Endothelial cell of umbilical vein (primary cell): ENCODE results near the gene HK3. TPM values are rescaled to one million over a fixed set of nuclear protein-coding genes. Genes with fewer than 3 reads are reported as not detected.

Experiments
- BruUV-seq: library from RNA; stranded (reverse); fragments of 400-500 nt; replicated peaks from 2 replicates; lab custom pipeline; 2021; lab: Mats Ljungman, UMichigan
- CTCF ChIA-PET: fragments of 300-600, 350-600 bp; sonication (Branson Sonifier 250); formaldehyde crosslinking; loops from one replicate; lab custom pipeline; 2021; ENCODE audit warnings: antibody characterized with exemption, inconsistent platforms; lab: Charles Lee
- POLR2A ChIA-PET: fragments of 300-600, 350-600 bp; sonication (Branson Sonifier 250); formaldehyde crosslinking; loops from one replicate; lab custom pipeline; 2021; ENCODE audit warnings: antibody characterized with exemption, inconsistent platforms; lab: Charles Lee
- DNase-seq: peaks from one replicate; pipeline ENCODE4 v3.0.0-alpha.2; 2011; ENCODE audit warnings: low read depth, low spot score
- FAIRE-seq: peaks from 2 replicates; lab custom pipeline; 2011; peaks lifted over from hg19 to GRCh38; lab: Jason Lieb, UNC
- H2AFZ ChIP-seq: 2 replicates; pipeline ENCODE4 v1.6.0; 2012; ENCODE audit warnings: low read depth, low read length, control low read depth, inconsistent platforms
- H3K27ac ChIP-seq: 2 replicates; pipeline ENCODE4 v1.5.1; 2011; ENCODE audit warnings: low read depth, mild to moderate bottlenecking, control low read depth, low read length, moderate library complexity; ENCODE audit not compliant: insufficient read depth
- H3K27me3 ChIP-seq, 2 experiments: 2 replicates each; pipeline versions ENCODE4 v1.6.0 to v1.6.1; 2011; ENCODE audit warnings: low read length in 2 of 2, mixed read lengths in 1 of 2; ENCODE audit not compliant: control insufficient read depth in 2 of 2, insufficient read depth in 2 of 2
- H3K36me3 ChIP-seq, 2 experiments: 2 replicates in 1 of 2; 3 replicates in 1 of 2; pipeline ENCODE4 v1.5.1; 2011; ENCODE audit warnings: low read length in 2 of 2, mild to moderate bottlenecking in 1 of 2, moderate library complexity in 1 of 2; ENCODE audit not compliant: control insufficient read depth in 2 of 2, insufficient read depth in 2 of 2; ENCODE audit errors: extremely low read depth in 1 of 2
- H3K4me1 ChIP-seq: 3 replicates; pipeline ENCODE4 v1.5.1; 2011; ENCODE audit warnings: mild to moderate bottlenecking, low read length; ENCODE audit not compliant: control insufficient read depth, insufficient read depth; ENCODE audit errors: extremely low read depth
- H3K4me2 ChIP-seq: 2 replicates; pipeline ENCODE4 v1.6.1; 2011; ENCODE audit warnings: low read length, control low read depth, mixed read lengths; ENCODE audit not compliant: insufficient read depth
- H3K4me3 ChIP-seq, 3 experiments: fragments of 200-600 bp in 1 of 3; sonication (generic), shearing (Covaris generic) in 1 of 3; replicated peaks in 1 of 3; 2 replicates each; pipeline ENCODE4 v1.5.1; 2011 to 2016; ENCODE audit warnings: control low read depth in 3 of 3, low read length in 3 of 3, mild to moderate bottlenecking in 2 of 3, inconsistent platforms in 1 of 3, low read depth in 1 of 3, moderate library complexity in 1 of 3; ENCODE audit not compliant: insufficient read depth in 1 of 3
- H3K79me2 ChIP-seq: 2 replicates; pipeline ENCODE4 v1.6.0; 2012; ENCODE audit warnings: low read length, inconsistent platforms; ENCODE audit not compliant: control insufficient read depth, insufficient read depth
- H3K9ac ChIP-seq: replicated peaks from 2 replicates; pipeline ENCODE3; 2011; ENCODE audit warnings: low read length, control low read depth; ENCODE audit not compliant: insufficient read depth; ENCODE audit errors: extremely low read depth
- H3K9me1 ChIP-seq: replicated peaks from 3 replicates; pipeline ENCODE4 v1.6.0; 2011; ENCODE audit warnings: mild to moderate bottlenecking, low read length; ENCODE audit not compliant: control insufficient read depth, insufficient read depth; ENCODE audit errors: extremely low read depth
- H3K9me3 ChIP-seq: replicated peaks from 2 replicates; pipeline ENCODE4 v1.5.1; 2012; ENCODE audit warnings: low read length, inconsistent platforms; ENCODE audit not compliant: control insufficient read depth, insufficient read depth
- H4K20me1 ChIP-seq: replicated peaks from 2 replicates; pipeline ENCODE3; 2011; ENCODE audit warnings: mild to moderate bottlenecking, low read length; ENCODE audit not compliant: control insufficient read depth, insufficient read depth; ENCODE audit errors: extremely low read depth
- CTCF ChIP-seq, 2 donors: IDR thresholded peaks; 1 replicate in 1 of 2; 2 replicates in 1 of 2; pipeline ENCODE4 v1.5.1; 2011; ENCODE audit warnings: low read length in 2 of 2, mild to moderate bottlenecking in 2 of 2, moderate library complexity in 2 of 2, control low read depth in 1 of 2, inconsistent platforms in 1 of 2, low read depth in 1 of 2; ENCODE audit not compliant: insufficient read depth in 1 of 2; ENCODE audit errors: extremely low read depth in 1 of 2
- EZH2 ChIP-seq: IDR thresholded peaks from 2 replicates; pipeline ENCODE4 v1.6.1; 2012; ENCODE audit warnings: borderline replicate concordance, low read depth, mild to moderate bottlenecking, moderate library complexity, low read length, inconsistent platforms; ENCODE audit not compliant: severe bottlenecking
- FOS ChIP-seq: IDR thresholded peaks from 2 replicates; pipeline ENCODE4 v1.6.1; 2011; ENCODE audit warnings: mild to moderate bottlenecking, low read length, moderate library complexity, borderline replicate concordance; ENCODE audit not compliant: insufficient read depth
- GATA2 ChIP-seq: IDR thresholded peaks from 2 replicates; pipeline ENCODE4 v1.7.0; 2011; ENCODE audit warnings: low read depth, mild to moderate bottlenecking, moderate library complexity, mixed read lengths, low read length; ENCODE audit not compliant: insufficient read length, insufficient read depth
- JUN ChIP-seq: IDR thresholded peaks from 2 replicates; pipeline ENCODE4 v1.6.1; 2011; ENCODE audit warnings: borderline replicate concordance, low read depth; ENCODE audit not compliant: insufficient read length, insufficient read depth
- MYC ChIP-seq: IDR thresholded peaks from one replicate; pipeline ENCODE4 v1.6.1; 2011; ENCODE audit warnings: mild to moderate bottlenecking, low read depth, low read length
- POLR2A ChIP-seq: IDR thresholded peaks from 2 replicates; pipeline ENCODE4 v1.6.1; 2012; ENCODE audit warnings: low read depth, mild to moderate bottlenecking, control low read depth, low read length
- POLR2AphosphoS5 ChIP-seq: IDR thresholded peaks from 2 replicates; pipeline ENCODE4 v1.6.1; 2012; ENCODE audit warnings: low read depth, mild to moderate bottlenecking, control low read depth, low read length, moderate library complexity; ENCODE audit not compliant: insufficient read depth
- dilution Hi-C: fragments of 300-500 bp; cut with MboI; formaldehyde crosslinking; loops from one replicate; pipeline ENCODE4 v1.15.0; 2019; ENCODE audit warnings: low sequenced_read_pairs; ENCODE audit not compliant: extremely low pct_ligation_motif_present
- intact Hi-C: fragments of 100-400 bp; cut with micrococcal nuclease; formaldehyde crosslinking; loops from one replicate; pipeline ENCODE4 v1.10.0; 2022
- polyA plus RNA-seq, 4 experiments: library from polyadenylated mRNA; depleted of rRNA in 3 of 4; stranded (reverse) in 3 of 4; unstranded in 1 of 4; fragments of >200 nt; gene quantifications; 2 replicates each; pipeline versions ENCODE4 v1.2.1 to v1.2.3, GENCODE V29; 2011 to 2012; ENCODE audit warnings: missing spikeins in 1 of 4
- total RNA-seq: library from RNA; stranded (reverse); gene quantifications from 2 replicates; pipeline ENCODE4 v1.2.3, GENCODE V29; 2021
- TF ChIP-seq, protein P1 (sequence below): IDR thresholded peaks from 2 replicates; pipeline ENCODE4 v1.6.1; 2011; ENCODE audit not compliant: insufficient read depth, insufficient read length

Gene HK3
- total and polyA plus RNA-seq, 2 donors (not counting 3 experiments of a cell fraction or from before 2014, with no cell fraction given): not detected

- FAIRE-seq (no peak), DNase-seq (no peak)
- intact Hi-C loops: no loop called here
- Histone ChIP-seq H4K20me1 (no peaks in the 10 kb centered on the region), H3K9me3 (no peaks in the 10 kb centered on the region), H3K9ac (no peak overlapping the region), H2AFZ (no peak overlapping the region), H3K36me3 (peaks cover 23 to 35% of the 10 kb centered on the region in 2 experiments), H3K79me2 (no peaks in the 10 kb centered on the region), H3K9me1 (no peaks in the 10 kb centered on the region), H3K4me2 (no peak overlapping the region), H3K4me1 (peaks cover 11% of the 10 kb centered on the region), H3K27ac (no peak overlapping the region), H3K27me3 (no peaks in the 10 kb centered on the region), H3K4me3 (no peak overlapping the region)
- ChIA-PET CTCF (interaction anchor here (1.1 to 7.3 kb wide), 3 partner anchors 11 to 243 kb away, joined by 3 to 42 read pairs (median 3); no protein-coding TSS in a partner anchor), POLR2A (no interaction called here)
- dilution Hi-C loops: no loop called here
- no TSS peak for BruUV-seq
- TF ChIP-seq EZH2: no peak
- TF ChIP-seq FOS: no peak
- no peak for TF ChIP-seq POLR2AphosphoS5
- no peak for TF ChIP-seq POLR2A
- TF ChIP-seq, protein P1, sequence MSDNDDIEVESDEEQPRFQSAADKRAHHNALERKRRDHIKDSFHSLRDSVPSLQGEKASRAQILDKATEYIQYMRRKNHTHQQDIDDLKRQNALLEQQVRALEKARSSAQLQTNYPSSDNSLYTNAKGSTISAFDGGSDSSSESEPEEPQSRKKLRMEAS: no peak
- TF ChIP-seq JUN: no peak
- TF ChIP-seq CTCF (IDR thresholded peaks at IDR 0.05; ENCODE audit: extremely low read depth in 1 of 2, insufficient read depth in 1 of 2, low read depth in 1 of 2, low read length in 2 of 2): no peak
- no peak for TF ChIP-seq GATA2
- no peak for TF ChIP-seq MYC
These were observed 2.3 kb upstream of the HK3 start for GRCh38 chr5:176901260-176902101.
